ENCODE results near the gene PPP1R12B.
"Not testable (repeated sequence)": the region's sequence is repeated elsewhere in the genome, so short reads cannot be mapped to it uniquely, and the experiment has no call there.

PPP1R12B gene

DNA sequence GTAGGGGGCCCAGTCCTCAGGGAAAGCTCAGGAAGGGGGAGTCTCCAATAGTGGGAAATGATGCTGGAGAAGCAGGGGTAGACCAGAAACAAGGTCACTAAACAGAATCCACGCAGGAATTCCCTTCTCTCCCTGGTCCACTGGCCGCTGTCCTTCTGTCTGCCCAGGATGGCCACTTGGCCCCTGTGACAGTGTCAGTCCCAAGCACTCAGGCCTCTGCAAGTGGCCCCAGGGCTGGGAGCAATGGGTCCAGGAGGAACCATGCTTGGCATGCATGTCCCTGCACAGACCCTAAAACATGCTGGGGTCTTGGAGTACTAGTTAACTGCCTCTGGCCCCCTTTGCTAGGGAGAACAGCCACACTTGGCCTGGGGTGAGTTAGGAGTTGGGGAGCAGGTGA, 271.5 kb downstream of the PPP1R12B start:
- DNase-seq = not testable (repeated sequence)

DNA sequence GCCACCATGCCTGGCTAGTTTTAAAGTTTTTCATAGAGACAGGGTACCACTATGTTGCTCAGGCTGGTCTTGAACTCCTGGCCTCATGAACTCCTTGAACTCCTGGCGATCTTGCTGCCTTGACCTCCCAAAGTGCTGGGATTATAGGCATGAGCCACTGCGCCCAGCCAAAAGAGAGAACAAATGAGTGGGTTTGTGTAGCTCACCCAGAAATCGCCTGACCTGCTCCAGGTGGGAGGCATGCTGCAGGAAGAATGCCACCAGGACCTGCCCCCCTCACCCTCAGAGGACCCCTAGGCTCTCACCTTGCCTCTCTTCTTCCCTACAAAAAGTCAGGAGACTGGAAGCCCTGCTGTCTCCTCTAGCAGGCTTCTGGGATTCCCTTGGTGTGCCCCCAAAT, 272.9 kb downstream of the PPP1R12B start:
- DNase-seq = no peak

DNA sequence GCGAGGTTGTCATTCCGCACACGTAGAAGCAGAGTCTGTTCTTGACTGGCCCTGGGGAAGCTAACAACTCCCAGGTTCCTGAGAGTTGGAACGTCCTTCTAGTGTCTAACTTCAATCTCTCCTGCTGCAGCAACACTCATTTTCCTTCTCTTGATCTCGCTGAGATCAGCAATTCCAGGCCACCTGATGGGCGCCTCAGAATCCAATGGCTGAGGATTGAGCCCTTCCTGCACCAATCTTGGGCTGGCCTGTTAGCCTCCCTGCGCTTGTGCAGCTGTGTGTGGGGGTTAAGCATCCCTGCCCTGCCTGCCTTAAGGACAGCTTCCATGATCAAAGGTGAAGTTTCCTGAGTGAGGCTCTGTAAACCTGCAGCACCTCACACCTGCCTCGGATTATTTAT, 273.9 kb downstream of the PPP1R12B start:
- no peak for DNase-seq

DNA sequence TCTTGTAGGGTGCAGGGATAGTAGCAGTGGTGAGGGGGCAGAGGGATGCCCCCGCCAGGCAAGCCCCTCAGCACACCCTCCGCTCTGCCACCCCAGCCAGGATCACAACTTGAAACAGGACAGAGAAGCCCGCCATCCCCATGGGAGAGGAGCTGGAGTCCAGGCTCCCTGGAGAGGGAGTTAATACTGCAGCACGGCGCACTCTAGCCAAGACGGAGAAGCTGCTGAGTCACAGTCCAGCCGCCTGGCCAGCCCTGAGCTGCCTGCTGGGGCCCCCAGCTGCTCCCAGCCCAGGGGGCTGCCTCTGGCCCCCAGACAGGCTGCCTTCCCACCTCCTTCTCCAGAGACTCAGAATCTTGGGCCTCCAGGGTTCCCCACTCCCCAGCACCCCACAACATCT, 274.6 kb downstream of the PPP1R12B start:
- DNase-seq = no peak

DNA sequence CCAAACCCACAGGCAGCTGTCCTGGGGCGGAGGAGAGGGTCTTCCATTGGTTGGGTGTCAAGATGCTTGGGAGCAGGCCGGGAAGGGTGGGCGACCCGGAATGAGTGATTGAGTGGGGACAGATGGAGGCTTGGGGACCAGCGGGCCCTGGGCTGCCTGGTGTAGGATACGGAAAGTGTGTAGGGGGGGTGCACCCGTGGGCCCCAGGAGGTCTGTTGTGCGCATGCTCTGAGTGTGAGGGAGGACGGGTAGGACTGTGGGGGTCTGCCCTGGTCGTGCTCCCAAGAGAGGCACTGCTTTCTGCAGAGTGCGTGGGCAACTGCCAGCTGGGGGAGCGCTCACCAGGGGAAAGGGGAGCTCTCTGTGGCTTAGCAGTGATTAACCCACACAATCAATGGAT, 275.0 kb downstream of the PPP1R12B start:
- not testable (repeated sequence) for DNase-seq

DNA sequence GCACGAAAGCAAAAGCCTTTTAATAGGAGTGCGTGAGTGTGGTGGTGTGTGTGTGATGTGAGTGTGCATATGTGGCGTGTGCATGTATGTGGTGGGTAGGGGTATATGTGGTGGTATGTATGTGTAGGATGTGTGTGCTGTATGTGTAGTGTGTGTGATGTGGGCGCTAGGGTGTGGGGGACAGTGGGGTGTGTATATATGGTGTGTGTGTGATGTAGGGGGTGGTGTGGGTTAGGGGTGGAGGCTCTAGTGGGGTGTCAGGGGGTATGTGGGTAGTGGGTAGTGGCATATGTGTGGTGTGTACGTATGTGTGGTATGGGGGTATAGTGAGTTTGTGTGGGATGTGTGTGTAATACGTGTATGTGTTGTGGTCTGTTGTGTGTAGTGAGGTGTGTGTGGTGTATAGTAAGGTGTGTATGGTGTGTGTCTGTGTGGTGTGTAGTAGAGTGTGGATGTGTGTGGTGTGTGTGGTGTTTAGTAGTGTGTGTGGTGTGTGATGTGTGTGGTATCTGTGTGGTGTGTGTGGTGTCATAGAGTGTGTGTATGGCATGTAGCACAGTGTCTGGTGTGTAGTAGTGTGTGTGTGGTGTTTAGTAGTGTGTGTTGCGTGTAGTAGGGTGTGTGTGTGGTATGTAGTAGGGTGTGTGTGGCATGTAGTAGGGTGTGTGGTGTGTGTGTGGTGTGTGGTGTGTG, 275.7 kb downstream of the PPP1R12B start:
- no peak for DNase-seq

DNA sequence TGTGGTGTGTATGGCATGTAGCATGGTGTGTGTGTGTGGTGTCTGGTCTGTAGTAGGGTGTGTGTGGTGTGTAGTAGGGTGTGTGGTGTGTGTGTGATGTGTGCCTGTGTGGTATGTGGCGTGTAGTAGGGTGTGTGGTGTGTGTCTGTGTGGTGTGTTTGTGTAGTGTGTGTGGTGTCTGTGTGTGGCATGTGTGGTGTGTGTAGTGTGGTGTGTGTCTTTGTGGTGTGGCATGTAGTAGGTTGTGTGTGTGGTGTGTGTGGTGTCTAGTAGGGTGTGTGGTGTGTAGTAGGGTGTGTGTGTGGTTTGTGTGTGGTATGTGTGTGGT, 276.2 kb downstream of the PPP1R12B start:
- no peak for DNase-seq

DNA sequence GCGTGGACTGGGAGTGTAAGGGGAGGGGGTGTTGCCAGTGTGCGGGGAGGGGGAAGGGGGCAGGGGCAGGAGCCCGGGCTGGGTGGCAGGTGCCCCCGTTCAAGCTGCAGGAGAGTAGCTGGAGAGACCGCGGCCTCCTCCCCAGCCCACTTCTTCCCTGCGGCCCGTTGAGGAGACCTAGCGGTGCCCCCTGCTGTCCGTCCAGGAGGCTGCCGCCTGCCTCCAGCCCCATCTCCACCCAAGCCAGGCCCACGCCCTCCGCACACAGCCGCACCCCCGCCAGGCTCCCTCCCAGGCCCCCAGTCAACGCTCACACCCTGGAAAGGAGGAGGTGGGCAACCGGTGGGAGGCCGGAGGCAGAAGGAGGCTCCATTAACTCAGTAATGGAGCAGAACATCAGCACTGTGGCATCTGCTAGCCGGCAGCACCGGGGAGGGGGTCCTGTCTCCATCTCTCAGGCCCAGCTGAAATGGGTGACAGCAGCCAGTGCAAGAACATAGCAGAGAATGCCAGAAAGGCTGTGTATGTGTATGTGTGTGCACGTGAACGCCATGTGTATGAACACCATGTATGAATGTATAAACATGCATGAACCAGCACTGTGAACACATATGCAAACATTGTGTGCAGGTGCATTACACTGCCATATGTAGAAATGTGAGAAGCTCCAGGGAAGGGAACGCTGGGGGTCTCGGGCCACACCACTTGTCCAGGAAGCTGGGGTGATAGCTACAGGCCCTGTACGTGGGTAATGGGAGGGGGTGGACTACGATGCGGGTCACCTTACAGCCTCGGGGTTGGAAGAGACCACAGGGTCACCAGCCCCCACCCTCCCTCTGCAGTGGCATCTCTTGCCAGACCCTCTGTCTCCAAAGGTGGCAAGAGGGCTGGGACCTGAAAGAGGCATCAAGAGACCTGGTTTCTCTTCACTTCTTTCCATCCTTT, 277.2 kb downstream of the PPP1R12B start:
- DNase-seq = peak; percentile 55

DNA sequence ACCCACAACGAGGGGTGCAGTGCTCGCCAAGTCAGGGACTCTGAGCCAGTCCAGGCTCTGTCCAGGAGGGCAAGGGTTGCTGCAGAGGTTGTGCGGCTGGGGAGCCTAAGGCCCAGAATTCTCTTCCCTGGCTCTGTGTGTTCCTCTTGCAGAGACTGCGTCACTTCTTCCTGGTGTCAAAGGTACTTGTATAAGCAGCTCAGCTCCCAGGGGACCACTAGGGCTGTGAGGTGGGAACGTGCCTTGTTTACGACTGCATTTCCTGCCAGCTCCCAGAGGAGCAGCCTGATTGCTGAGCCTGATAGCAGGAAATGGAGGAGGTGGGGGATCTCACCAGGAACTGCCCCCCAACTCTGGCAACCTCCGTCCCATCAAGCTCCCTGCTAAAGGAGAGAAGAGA, 278.5 kb downstream of the PPP1R12B start:
- DNase-seq = not testable (repeated sequence)

DNA sequence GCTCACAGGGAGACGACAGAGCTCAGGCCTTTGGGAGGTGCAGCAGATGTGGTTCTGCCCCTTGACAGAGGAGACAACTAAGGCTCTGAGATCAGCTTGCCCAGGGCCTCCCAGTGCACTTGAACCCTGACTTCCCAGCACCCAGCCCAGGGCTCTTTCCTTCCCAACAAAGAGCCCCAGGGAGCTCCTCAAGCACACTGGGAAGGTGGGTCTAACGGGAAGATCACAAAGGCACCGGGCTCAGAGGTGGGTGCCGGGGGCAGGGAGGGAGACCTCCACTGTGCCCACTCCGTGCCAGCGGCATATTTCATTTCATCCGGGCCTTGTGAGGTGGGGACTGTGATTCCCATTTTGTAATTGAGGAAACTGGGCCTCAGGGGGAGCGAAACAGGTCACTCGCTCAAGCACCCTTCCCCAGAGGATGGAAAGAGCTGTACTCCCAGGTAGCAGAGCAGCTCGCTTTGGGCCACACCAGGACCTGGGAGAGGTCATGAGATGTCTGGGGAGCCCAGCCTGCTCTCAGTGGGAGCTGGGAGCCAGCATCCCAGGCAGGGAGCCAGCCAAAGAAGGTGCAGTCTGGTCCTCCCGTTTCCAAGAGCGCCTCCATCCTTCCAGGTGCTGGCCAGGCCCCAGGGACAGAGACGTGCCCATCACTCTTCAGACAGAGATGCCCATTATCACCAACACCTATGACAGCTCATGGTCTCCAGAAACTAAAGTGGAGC, 279.5 kb downstream of the PPP1R12B start:
- DNase-seq = no peak

DNA sequence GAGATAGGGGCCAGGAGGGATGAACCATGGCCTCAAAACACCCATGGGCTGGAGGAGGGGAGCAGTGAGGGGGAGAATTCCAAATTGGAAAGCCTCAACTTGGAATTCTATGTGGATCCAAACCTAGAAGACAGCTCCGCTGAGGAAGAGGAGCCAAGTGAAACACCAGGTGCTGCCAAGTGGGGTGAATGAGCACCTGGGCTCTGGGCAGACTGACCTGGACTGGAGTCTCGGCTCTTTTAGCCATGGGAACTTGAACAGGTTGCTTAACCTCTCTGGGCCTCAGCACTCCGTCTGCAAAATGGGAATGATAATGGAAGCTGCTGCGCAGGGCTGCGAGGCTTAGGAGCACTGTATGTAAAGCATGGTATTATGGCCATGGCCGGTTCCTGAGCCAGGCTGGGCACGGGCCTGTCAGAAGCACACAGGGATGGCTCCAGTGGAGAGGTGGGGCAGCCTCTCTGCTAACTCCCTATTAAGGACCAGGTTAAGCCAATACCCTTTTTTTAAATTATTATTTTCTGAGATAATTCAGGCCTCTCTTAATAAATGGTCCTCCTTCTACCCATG, 280.2 kb downstream of the PPP1R12B start:
- no peak for DNase-seq

DNA sequence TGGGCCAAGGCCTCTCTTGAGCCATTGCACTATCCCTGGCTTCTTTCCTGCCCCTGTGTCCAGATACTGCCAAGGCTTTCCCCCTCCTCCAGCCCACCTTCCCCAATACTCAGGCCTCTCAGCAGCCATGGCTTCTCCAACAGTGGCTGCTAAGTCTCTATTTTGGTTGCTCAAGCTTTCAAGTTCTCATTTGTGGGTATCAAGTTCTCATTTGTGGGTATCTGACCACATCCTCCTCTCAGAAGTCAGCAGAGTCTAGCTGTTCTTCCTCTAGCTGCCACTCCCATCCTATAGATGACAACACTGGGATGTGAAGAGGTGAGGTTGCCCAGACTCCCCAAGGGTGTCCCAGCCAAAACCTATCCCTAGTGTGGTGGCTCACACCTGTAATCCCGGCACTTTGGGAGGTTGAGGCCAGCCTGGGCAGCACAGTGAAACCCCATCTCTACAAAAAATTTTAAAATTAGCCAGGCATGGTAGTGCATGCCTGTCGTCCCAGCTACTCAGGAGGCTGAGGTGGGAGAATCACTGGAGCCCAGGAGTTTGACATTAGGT, 280.8 kb downstream of the PPP1R12B start:
- not testable (repeated sequence) for DNase-seq

DNA sequence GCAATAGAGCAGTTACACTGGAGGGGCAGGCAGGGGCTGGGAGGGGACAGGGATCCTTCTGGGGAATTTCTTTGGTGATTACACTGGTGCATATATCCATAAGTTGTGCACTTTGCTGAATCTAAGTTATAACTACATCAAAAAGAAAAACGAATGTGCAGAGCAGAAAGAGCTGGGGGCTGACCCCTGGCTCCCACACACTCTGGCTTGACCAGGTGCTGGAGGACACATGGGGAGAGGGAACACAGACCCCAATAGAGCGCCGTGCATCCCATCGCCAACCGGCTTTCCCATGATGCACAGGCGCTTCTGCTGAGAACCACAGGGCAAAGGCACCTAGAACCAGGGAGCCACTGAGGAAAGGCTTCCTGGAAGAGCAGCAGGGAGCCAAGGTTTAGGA, 281.6 kb downstream of the PPP1R12B start:
- DNase-seq = not testable (repeated sequence)

DNA sequence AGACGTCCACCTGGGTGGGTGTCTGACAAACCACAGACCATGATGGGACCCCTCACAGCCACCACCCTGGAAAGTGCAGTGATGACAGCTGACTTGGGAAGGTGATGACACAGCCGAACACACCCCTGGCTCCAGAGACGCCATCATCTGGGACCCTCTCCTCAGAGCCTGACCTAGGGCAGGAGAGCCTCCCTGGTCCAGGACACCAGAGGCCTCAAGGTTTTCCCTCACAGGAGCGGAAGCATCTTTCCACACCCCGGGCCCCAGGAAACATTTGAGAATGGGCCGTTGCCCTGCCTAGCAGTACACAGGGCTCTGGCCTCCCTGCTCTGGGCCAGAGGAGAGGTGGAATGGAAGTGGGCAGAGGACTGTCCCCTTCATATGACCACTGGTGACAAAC, 282.0 kb downstream of the PPP1R12B start:
- DNase-seq = no peak

DNA sequence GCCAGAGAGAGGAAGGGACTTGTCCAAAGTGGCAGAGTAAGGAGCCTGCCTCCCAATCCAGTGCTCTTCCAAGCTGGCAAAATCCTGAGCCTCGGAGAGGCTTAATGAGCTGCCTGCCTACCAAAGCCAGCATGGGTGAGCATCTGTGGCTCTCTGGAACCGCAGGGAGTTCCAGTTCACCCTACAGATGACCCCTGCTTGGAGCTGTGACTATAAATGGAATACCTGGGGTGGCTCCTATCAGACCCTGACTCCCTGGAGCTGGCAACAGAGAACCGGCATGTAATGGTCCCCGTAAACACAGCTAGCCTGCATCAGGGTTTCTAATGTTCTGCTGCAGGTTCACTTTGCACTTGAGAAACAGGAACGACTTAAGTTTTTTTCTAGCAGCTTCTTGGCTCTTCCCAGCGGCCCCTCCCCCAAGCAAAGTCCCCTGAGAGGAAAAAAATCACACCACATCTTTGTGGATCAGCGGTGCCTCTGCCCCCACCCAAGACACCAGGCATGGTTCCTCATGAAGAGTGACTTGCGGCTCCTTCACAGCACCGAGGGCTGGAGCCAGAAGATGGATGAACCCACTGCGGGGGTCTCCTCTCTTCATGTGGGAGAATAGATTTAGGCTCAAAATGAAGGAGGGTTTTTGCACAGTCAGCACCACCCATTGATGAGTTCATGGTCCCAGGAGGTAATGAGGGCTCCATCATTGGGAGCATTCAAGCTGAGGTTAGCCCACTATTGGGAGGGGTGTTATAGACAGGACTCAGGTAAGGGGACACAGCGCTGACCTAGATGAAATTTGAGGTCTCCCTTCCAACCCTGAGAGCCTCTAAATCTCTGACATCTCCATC, 282.8 kb downstream of the PPP1R12B start:
- no peak for DNase-seq

DNA sequence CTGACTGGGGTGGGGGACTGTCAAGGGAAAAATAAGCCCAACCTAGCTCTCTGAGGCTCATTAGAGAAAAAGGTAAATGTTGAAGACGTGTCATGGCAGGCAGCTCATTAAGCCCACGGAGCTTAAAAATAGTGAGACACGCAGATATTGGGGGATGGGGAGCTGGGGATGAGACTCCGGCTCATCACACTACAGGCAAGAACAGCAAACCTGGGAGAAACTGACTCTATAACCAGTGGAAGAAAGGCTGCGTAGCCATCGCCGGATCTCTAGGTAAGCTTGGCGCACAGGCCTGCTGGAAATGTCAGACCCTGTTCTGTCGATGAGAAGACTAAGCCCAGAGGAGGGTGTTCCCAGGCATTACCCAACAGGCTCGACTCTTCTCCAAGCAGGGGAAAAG, 283.7 kb downstream of the PPP1R12B start:
- no peak for DNase-seq

DNA sequence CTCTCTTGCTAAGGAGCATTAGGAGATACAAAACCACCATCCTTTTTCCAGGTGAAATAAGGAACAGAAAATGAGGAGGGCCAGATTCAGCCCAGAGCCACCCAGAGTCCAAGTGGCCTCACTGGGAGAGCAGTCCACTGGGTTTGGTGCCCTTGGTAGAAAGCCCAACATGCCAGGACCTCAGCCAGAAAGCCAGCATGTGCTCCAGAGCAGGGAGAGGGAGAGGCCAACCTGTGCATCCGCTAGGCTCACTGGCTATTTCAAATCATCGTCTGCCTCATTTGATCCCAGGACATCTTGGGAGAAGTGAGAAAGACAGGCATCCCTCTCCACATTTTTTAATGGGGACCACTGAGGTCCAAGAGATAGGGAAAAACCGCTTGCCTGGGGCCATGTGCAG, 287.7 kb downstream of the PPP1R12B start:
- not testable (repeated sequence) for DNase-seq

DNA sequence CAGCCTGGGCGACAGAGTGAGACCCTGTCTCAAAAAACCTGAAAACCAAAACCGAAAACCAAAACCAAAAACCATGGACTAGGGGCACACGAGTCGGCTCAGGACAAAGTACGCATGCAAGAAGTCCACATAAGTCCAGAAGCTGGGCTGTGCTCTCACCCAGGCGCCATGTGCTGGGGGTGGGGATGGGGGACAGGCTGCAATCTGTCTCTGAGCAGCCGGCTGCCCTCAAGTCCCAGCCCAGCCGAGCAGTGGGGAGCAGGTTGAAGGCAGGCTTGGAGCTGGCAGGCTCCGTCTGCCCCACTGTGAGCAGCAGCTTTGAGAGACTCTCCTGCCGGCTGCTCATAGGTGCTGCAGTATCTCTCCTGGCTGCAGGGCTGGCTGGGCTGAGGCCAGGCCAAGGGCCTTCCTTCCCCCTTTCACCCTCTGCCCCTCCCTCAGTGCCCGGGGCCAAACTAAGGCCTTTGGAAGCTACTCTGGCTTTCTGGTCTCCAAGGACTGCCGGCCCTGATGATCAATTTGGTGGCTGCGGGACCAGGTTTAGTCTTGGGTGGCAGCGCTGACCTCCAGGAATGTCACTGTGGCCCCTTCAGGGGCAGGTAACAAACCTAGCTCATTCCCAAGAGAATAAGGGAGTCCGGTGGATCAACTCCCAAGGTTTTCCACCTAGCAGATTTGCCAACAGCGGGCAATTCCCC, 289.0 kb downstream of the PPP1R12B start:
- DNase-seq = not testable (repeated sequence)

DNA sequence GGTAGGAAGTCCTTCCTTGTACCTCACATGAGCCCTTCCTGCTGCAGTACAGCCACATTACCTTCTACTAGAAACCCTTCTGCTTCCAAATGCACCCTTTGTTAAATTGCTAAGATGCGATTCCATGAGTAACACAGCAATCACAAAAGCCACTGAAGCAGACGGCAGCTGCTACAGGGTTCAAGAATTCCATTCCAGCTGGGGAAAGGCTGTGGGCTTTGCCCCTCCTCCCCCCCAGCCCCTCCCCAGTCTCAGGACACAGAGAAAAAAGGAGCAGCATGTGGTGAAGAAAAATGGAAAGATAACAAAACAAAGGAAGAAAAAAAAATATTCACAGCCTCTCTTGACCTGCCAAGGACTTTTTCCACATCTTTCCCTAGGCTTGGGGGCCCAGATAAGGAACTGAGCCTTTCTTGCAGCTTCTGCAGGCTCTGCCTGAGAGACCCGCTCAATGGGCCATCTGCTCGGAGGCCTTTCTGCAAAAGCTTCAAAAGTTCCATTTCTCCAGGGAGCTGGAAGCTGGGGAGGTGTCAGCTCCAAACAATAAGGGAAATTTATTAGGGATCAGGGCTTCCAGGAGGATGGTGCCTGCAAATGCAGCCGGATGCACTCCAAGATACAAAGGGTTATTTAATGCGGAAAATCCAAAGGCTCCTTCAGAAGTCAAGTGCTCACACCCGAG, 289.7 kb downstream of the PPP1R12B start:
- DNase-seq = no peak

DNA sequence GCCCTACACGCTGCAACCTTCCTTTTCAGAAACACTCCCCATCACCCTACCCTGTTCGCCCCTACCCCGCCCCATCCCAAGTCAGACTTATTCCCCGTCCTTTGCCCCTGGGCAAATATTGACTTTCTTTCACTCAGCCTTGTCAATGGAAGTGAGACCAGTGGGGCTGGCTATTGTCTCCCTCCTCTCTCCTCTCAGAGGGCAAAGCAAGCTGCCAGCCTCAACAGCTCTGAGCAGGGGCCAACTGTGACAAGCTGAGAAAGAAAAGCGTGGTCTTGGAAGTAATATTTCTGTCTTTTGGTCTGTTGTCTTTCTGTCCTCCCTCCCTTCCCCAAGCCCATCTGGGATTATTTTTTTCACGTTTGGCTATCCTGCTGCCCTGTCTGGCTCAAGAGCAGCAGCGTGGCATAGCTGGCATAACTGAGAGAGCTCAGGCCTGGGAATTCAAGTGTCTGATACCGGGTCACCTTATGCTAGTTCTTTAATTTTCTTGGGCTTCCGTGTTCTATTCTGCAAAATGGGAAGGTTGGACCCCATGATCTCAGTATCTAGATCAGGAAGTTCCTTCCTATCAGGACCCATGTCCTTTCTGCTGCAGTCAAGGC, 290.3 kb downstream of the PPP1R12B start:
- DNase-seq = not testable (repeated sequence)
